ENCODE results near the gene INPP5J. TPM values are rescaled to one million over a fixed set of nuclear protein-coding genes. Genes with fewer than 3 reads are reported as not detected.

INPP5J gene
- total RNA-seq, 2 experiments from 2014 or later: 0.59 to 0.69 TPM

DNA sequence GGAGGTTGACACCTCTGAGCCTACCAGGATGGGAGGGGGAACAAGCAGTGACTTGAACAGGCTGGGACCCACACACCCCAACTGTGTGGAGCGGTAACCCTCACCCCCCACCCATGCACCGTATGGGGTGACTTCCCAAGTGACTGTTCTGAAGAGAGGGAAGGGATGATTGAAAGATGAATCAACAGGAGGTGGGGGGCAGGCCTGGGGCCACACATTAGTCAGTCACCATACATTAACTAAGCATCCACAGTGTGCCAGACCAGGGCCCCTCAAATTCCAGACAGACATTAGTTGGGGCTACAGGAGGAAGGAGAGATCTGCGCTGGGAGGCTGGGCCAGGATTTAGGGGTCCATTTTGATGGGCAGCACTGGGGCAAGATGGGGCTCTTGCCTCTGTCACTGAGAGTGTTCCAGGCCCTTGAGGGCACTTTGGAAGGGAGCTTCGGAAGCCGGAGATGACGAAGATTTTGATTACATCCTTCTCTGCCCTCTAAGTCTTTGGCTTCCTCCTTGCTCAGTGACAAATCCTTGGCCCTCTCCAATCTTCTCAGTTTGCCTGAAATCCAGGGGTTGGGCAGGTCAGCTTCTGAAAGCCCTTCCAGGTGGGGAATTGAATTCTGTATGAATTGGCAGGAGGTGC lies 40.7 kb upstream of the INPP5J start:
- intact Hi-C loops (cut with DNase I, micrococcal nuclease): loop anchor here (5.0 to 10.0 kb wide), 3 partner anchors 75 to 417 kb away; partner anchors contain the start of gene DUSP18 (in 1 of the 2)
- TF ChIP-seq, protein P1, sequence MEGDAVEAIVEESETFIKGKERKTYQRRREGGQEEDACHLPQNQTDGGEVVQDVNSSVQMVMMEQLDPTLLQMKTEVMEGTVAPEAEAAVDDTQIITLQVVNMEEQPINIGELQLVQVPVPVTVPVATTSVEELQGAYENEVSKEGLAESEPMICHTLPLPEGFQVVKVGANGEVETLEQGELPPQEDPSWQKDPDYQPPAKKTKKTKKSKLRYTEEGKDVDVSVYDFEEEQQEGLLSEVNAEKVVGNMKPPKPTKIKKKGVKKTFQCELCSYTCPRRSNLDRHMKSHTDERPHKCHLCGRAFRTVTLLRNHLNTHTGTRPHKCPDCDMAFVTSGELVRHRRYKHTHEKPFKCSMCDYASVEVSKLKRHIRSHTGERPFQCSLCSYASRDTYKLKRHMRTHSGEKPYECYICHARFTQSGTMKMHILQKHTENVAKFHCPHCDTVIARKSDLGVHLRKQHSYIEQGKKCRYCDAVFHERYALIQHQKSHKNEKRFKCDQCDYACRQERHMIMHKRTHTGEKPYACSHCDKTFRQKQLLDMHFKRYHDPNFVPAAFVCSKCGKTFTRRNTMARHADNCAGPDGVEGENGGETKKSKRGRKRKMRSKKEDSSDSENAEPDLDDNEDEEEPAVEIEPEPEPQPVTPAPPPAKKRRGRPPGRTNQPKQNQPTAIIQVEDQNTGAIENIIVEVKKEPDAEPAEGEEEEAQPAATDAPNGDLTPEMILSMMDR (IDR thresholded peaks at IDR 0.05): no peak
- Histone ChIP-seq H3K4me3 (ENCODE audit: low read length) (peak overlapping the region; percentile 72), H3K36me3 (ENCODE audit: insufficient read depth, low read length) (no peaks in the 10 kb centered on the region), H3K27me3 (ENCODE audit: control insufficient read depth in 1 of 2, insufficient read depth in 2 of 2, low read length in 2 of 2) (no peaks in the 10 kb centered on the region), H3K9me3 (ENCODE audit: control insufficient read depth in 1 of 2, insufficient read depth in 1 of 2, low read length in 2 of 2) (no peaks in the 10 kb centered on the region), H3K4me1 (ENCODE audit: insufficient read depth, low read length) (peaks cover 53% of the 10 kb centered on the region), H3K27ac (ENCODE audit: low read depth in 1 of 2, low read length in 2 of 2) (no peak overlapping the region)
- H3K27ac Mint-ChIP-seq: no peak overlapping the region
- ChIA-PET POLR2A (interaction anchor here (0.6 to 3.8 kb wide), 10 partner anchors 22 to 447 kb away, joined by 3 to 23 read pairs (median 4); partner anchors contain the start of genes LIMK2, MORC2, PATZ1 and SELENOM), CTCF (interaction anchor here (0.5 to 3.4 kb wide), 5 partner anchors 26 to 241 kb away, joined by 3 to 11 read pairs (median 3); partner anchors contain the start of genes SELENOM and TUG1)
- no peaks in the 10 kb centered on the region for H3K27me3 Mint-ChIP-seq
- peak in 1 of 14 experiments; percentile 41 for DNase-seq
- peaks cover 33% of the 10 kb centered on the region for H3K4me1 Mint-ChIP-seq (ENCODE audit: low read depth)
- H3K4me3 Mint-ChIP-seq: peak overlapping the region; percentile 90
- H3K36me3 Mint-ChIP-seq (ENCODE audit: low read depth): no peaks in the 10 kb centered on the region
- no peaks in the 10 kb centered on the region for H3K9me3 Mint-ChIP-seq
- no peak for ATAC-seq (ENCODE audit: poor library complexity)

DNA sequence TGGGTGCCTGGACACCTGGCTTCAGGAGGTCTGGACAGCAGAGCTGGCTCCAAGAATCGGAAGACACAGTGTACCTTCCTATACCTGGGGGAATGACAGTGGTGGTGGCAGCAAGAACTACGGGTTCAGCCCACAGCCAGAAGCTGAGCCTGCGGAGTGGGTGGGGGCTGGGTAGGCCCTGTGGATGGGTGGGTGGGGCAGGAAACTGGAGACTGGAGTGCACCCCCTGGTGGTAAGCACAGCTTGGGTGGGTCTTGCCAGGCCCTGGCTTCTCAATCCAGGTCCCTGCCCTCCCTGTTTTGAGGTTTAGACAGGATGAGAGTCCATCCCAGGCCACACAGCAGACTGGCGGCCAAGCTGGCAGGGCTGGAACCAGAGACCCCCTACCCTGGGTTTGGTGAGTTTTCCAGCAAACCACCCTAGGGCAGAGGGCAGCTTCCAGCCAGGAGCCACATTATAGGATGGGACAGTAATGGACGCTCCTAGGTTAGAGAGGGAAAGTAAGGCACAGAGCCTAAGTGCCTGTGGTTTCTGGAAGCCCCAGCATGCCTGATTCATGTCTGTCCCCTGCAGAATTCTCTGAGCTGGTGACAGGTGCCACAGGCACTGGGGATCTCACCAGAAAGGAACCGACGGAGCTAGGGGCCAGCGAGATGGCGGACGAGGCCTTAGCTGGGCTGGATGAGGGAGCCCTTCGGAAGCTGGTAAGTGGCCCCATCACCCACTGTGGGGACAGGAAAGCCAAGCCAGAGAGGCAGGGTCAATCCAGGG lies 40.0 kb upstream of the INPP5J start:
- DNase-seq (peak in 12 of 14 experiments; percentile 20 to 72 (median 43)), ATAC-seq (ENCODE audit: poor library complexity) (no peak)
- ChIA-PET POLR2A (interaction anchor here (0.6 to 3.8 kb wide), 10 partner anchors 22 to 163 kb away, joined by 3 to 23 read pairs (median 4); partner anchors contain the start of genes LIMK2, MORC2, SELENOM and TUG1), CTCF (interaction anchor here (0.5 to 3.4 kb wide), 5 partner anchors 25 to 241 kb away, joined by 3 to 11 read pairs (median 3); partner anchors contain the start of genes SELENOM and TUG1)
- Mint-ChIP-seq H3K27me3 (no peaks in the 10 kb centered on the region), H3K36me3 (ENCODE audit: low read depth) (no peaks in the 10 kb centered on the region), H3K4me1 (ENCODE audit: low read depth) (peaks cover 33% of the 10 kb centered on the region), H3K27ac (no peak overlapping the region), H3K9me3 (no peaks in the 10 kb centered on the region), H3K4me3 (peak overlapping the region; percentile 90)
- H3K9me3 ChIP-seq (ENCODE audit: control insufficient read depth in 1 of 2, insufficient read depth in 1 of 2, low read length in 2 of 2): no peaks in the 10 kb centered on the region
- H3K27ac ChIP-seq (ENCODE audit: low read depth in 1 of 2, low read length in 2 of 2): no peak overlapping the region
- intact Hi-C loops (cut with DNase I, micrococcal nuclease): loop anchor here (5.0 to 10.0 kb wide), 3 partner anchors 75 to 418 kb away; partner anchors contain the start of gene DUSP18 (in 1 of the 2)
- TF ChIP-seq, protein P1 (IDR thresholded peaks at IDR 0.05): peak; percentile 25
- H3K4me3 ChIP-seq (ENCODE audit: low read length): no peak overlapping the region
- peaks cover 53% of the 10 kb centered on the region for H3K4me1 ChIP-seq (ENCODE audit: insufficient read depth, low read length)
- no peaks in the 10 kb centered on the region for H3K36me3 ChIP-seq (ENCODE audit: insufficient read depth, low read length)
- H3K27me3 ChIP-seq (ENCODE audit: control insufficient read depth in 1 of 2, insufficient read depth in 2 of 2, low read length in 2 of 2): no peaks in the 10 kb centered on the region

DNA sequence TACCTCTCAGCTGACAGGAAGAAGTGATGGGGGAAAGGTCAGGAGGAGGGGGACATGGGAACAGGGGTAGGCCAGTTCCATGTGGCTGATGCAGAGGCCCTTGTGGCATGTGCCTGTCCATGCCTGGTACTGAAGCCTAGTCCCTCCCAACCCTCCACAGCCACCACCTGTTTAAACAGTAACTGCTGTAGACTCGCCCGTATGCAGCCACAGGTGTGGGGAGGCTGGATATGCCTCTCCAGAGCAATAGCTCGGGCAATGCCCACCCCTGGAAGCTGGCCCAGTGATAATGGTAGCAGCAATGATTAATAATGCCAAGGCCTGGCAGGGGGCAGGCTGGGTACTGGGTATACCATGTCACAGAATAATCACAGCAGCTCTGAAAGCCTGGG lies 39.4 kb upstream of the INPP5J start:
- no peak overlapping the region for H3K4me3 ChIP-seq (ENCODE audit: low read length)
- Mint-ChIP-seq H3K36me3 (ENCODE audit: low read depth) (no peaks in the 10 kb centered on the region), H3K4me1 (ENCODE audit: low read depth) (peaks cover 33% of the 10 kb centered on the region), H3K9me3 (no peaks in the 10 kb centered on the region), H3K27me3 (no peaks in the 10 kb centered on the region), H3K27ac (no peak overlapping the region), H3K4me3 (peak overlapping the region; percentile 90)
- no peaks in the 10 kb centered on the region for H3K27me3 ChIP-seq (ENCODE audit: control insufficient read depth in 1 of 2, insufficient read depth in 2 of 2, low read length in 2 of 2)
- POLR2A ChIA-PET: interaction anchor here (0.6 to 3.8 kb wide), 9 partner anchors 21 to 448 kb away, joined by 3 to 23 read pairs (median 4); partner anchors contain the start of genes LIMK2, MORC2, SELENOM and SLC35E4
- TF ChIP-seq, protein P1 (IDR thresholded peaks at IDR 0.05): no peak
- ATAC-seq (ENCODE audit: poor library complexity) (no peak), DNase-seq (no peak)
- no peak overlapping the region for H3K27ac ChIP-seq (ENCODE audit: low read depth in 1 of 2, low read length in 2 of 2)
- intact Hi-C loops (cut with DNase I, micrococcal nuclease): loop anchor here (5.0 to 10.0 kb wide), 3 partner anchors 74 to 419 kb away; partner anchors contain the start of gene DUSP18 (in 1 of the 2)
- CTCF ChIA-PET: interaction anchor here (1.2 to 3.4 kb wide), 2 partner anchors 24 to 143 kb away, joined by 3 to 11 read pairs; partner anchors contain the start of gene SELENOM
- H3K9me3 ChIP-seq (ENCODE audit: control insufficient read depth in 1 of 2, insufficient read depth in 1 of 2, low read length in 2 of 2): no peaks in the 10 kb centered on the region
- peaks cover 53% of the 10 kb centered on the region for H3K4me1 ChIP-seq (ENCODE audit: insufficient read depth, low read length)
- no peaks in the 10 kb centered on the region for H3K36me3 ChIP-seq (ENCODE audit: insufficient read depth, low read length)

All from CD4-positive, alpha-beta T cell (primary cell).